K562 (cell line): Measurements from ENCODE around the gene PTGES3L. TPM values are rescaled to one million over a fixed set of nuclear protein-coding genes. Genes with fewer than 3 reads are reported as not detected.

Source experiments
- ATAC-seq: fragments of 200-7000 bp; cut with Tn5 transposase; 3 replicates; pipeline ENCODE4 v1.9.1; 2020; ENCODE audit warnings: moderate library complexity
- BruUV-seq: library from RNA; stranded (reverse); fragments of 400-500 nt; replicated peaks from 2 replicates; lab custom pipeline; 2021; lab: Mats Ljungman, UMichigan
- CTCF ChIA-PET: fragments of 300-600 bp; formaldehyde crosslinking; extraction: SDS; loops from one replicate; lab custom pipeline; 2021; ENCODE audit warnings: low intra/inter-chr PET ratio; lab: Yijun Ruan, JAX
- POLR2A ChIA-PET: fragments of 300-600, 350-650 bp; sonication (Branson Sonifier 250); formaldehyde crosslinking; extraction: SDS; loops from one replicate; lab custom pipeline; 2021; ENCODE audit warnings: antibody characterized with exemption, inconsistent platforms; lab: Yijun Ruan, JAX
- DNase-seq, 4 experiments: peaks; one replicate each; pipeline versions ENCODE4 v3.0.0 to v3.0.0-alpha.2; 2011 to 2018; ENCODE audit warnings: low spot score in 3 of 4, mixed read lengths in 3 of 4; ENCODE audit errors: extremely low read depth in 1 of 4
- FAIRE-seq: peaks from 2 replicates; lab custom pipeline; 2011; peaks lifted over from hg19 to GRCh38; lab: Jason Lieb, UNC
- H2AFZ ChIP-seq: 2 replicates; pipeline ENCODE4 v1.6.0; 2011; ENCODE audit warnings: low read depth, low read length, control low read depth, inconsistent platforms
- H3K27ac ChIP-seq: fragments of 200-600 bp; 3 replicates; pipeline ENCODE4 v1.8.0; 2011; ENCODE audit warnings: low read depth, mild to moderate bottlenecking, control low read depth, inconsistent platforms, low read length, moderate library complexity, mixed read lengths; ENCODE audit errors: extremely low read depth
- H3K27me3 ChIP-seq, 2 experiments: fragments of 300-600 bp in 1 of 2; 2 replicates in 1 of 2; 3 replicates in 1 of 2; pipeline versions ENCODE4 v1.6.0 to v1.8.0; 2011; ENCODE audit warnings: inconsistent platforms in 2 of 2, low read length in 2 of 2, mild to moderate bottlenecking in 1 of 2, mixed read lengths in 1 of 2, moderate library complexity in 1 of 2; ENCODE audit not compliant: control insufficient read depth in 2 of 2, insufficient read depth in 2 of 2
- H3K36me3 ChIP-seq: fragments of 300-600 bp; 3 replicates; pipeline ENCODE4 v1.8.0; 2011; ENCODE audit warnings: mild to moderate bottlenecking, low read length, inconsistent platforms; ENCODE audit not compliant: control insufficient read depth, insufficient read depth
- H3K4me1 ChIP-seq, 2 experiments: fragments of 200-600 bp in 1 of 2; replicated peaks in 1 of 2; 2 replicates in 1 of 2; 3 replicates in 1 of 2; pipeline versions ENCODE4 v1.5.1 to v1.8.0; 2011; ENCODE audit warnings: inconsistent platforms in 2 of 2, low read length in 2 of 2, mild to moderate bottlenecking in 1 of 2, mixed read lengths in 1 of 2, moderate library complexity in 1 of 2; ENCODE audit not compliant: control insufficient read depth in 2 of 2, insufficient read depth in 2 of 2
- H3K4me2 ChIP-seq: 2 replicates; pipeline ENCODE4 v1.6.1; 2011; ENCODE audit warnings: low read length, control low read depth, inconsistent platforms, mixed read lengths; ENCODE audit not compliant: insufficient read depth
- H3K4me3 ChIP-seq: fragments of 200-600 bp; sonication (generic), shearing (Covaris generic); 2 replicates; pipeline ENCODE4 v1.5.1; 2016; ENCODE audit warnings: control low read depth, inconsistent platforms
- H3K79me2 ChIP-seq: fragments of 200-600 bp; 3 replicates; pipeline ENCODE4 v1.8.0; 2011; ENCODE audit warnings: low read length, inconsistent platforms; ENCODE audit not compliant: control insufficient read depth, insufficient read depth
- H3K9ac ChIP-seq, 2 experiments: 2 replicates each; pipeline versions ENCODE4 v1.6.0 to v1.6.1; 2011; ENCODE audit warnings: low read depth in 2 of 2, low read length in 2 of 2, control low read depth in 1 of 2, inconsistent platforms in 1 of 2, mild to moderate bottlenecking in 1 of 2, mixed read lengths in 1 of 2; ENCODE audit not compliant: insufficient read depth in 1 of 2
- H3K9me1 ChIP-seq: one replicate; pipeline ENCODE4 v1.6.0; 2011; ENCODE audit warnings: inconsistent platforms, mild to moderate bottlenecking, low read length, moderate library complexity; ENCODE audit not compliant: control insufficient read depth, insufficient read depth
- H3K9me3 ChIP-seq: replicated peaks from 2 replicates; pipeline ENCODE4 v1.5.1; 2011; ENCODE audit warnings: low read depth, low read length, inconsistent platforms; ENCODE audit not compliant: control insufficient read depth, insufficient read depth
- H4K20me1 ChIP-seq: replicated peaks from 2 replicates; pipeline ENCODE4 v1.6.1; 2011; ENCODE audit warnings: low read length, inconsistent platforms, mixed read lengths; ENCODE audit not compliant: control insufficient read depth, insufficient read depth
- CBX8 ChIP-seq: fragments of 200-600 bp; sonication (generic); IDR thresholded peaks from 2 replicates; pipeline ENCODE4 v1.6.1; 2012; ENCODE audit warnings: borderline replicate concordance, mixed run types, low read depth, mild to moderate bottlenecking, moderate library complexity, mixed read lengths, low read length, control low read depth, inconsistent platforms; ENCODE audit not compliant: poor library complexity, severe bottlenecking; ENCODE audit errors: extremely low read depth
- CHD1 ChIP-seq: fragments of 200-600 bp; sonication (generic); IDR thresholded peaks from one replicate; pipeline ENCODE4 v1.6.1; 2012; ENCODE audit warnings: mild to moderate bottlenecking, moderate library complexity, low read length, inconsistent platforms
- HCFC1 ChIP-seq: IDR thresholded peaks from 2 replicates; pipeline ENCODE4 v1.6.1; 2012; ENCODE audit warnings: low read depth, low read length, improper control_type of control experiment
- HNRNPL ChIP-seq: fragments of 200-400 bp; formaldehyde crosslinking; IDR thresholded peaks from 2 replicates; pipeline ENCODE4 v1.6.1; 2017; ENCODE audit warnings: low read depth, mild to moderate bottlenecking, low read length
- HSF4 ChIP-seq: fragments of 250-450 bp; sonication (Bioruptor Pico); IDR thresholded peaks from 2 replicates; pipeline ENCODE4 v2.1.2; 2022; ENCODE audit warnings: mild to moderate bottlenecking, moderate library complexity, borderline replicate concordance
- JUND ChIP-seq, 2 experiments: IDR thresholded peaks; 2 replicates in 1 of 2; 3 replicates in 1 of 2; pipeline ENCODE4 v1.6.1; 2011; ENCODE audit warnings: borderline replicate concordance in 2 of 2, low read depth in 2 of 2, low read length in 2 of 2, improper control_type of control experiment in 1 of 2, missing biosample characterization in 1 of 2, missing genetic modification characterization in 1 of 2, missing genetic modification reagents in 1 of 2
- MBD1 ChIP-seq: fragments of 250-450 bp; sonication (Bioruptor Pico); IDR thresholded peaks from 2 replicates; pipeline ENCODE4 v1.8.0; 2022; ENCODE audit warnings: inconsistent platforms
- NBN ChIP-seq: fragments of 450-650 bp; IDR thresholded peaks from 2 replicates; pipeline ENCODE4 v1.6.1; 2016; ENCODE audit warnings: low read depth, mild to moderate bottlenecking
- NFYB ChIP-seq: IDR thresholded peaks from 2 replicates; pipeline ENCODE4 v1.6.1; 2011; ENCODE audit warnings: mild to moderate bottlenecking, moderate library complexity; ENCODE audit not compliant: insufficient read length; ENCODE audit errors: extremely low read depth
- POU5F1 ChIP-seq: fragments of 150-350 bp; IDR thresholded peaks from 2 replicates; pipeline ENCODE4 v1.6.1; 2014; ENCODE audit warnings: borderline replicate concordance, low read length, low read depth, mild to moderate bottlenecking; ENCODE audit not compliant: partially characterized antibody
- STAG1 ChIP-seq: sonication (generic); formaldehyde crosslinking; IDR thresholded peaks from 2 replicates; pipeline ENCODE4 v1.5.0; 2020; ENCODE audit warnings: missing genetic modification reagents, borderline replicate concordance
- ZC3H11A ChIP-seq: IDR thresholded peaks from 2 replicates; pipeline ENCODE4 v1.6.1; 2012; ENCODE audit warnings: low read depth, low read length, improper control_type of control experiment
- ZNF140 ChIP-seq: fragments of 250-450 bp; sonication (Bioruptor Pico); IDR thresholded peaks from 2 replicates; pipeline ENCODE4 v1.8.0; 2021; ENCODE audit warnings: moderate library complexity, mild to moderate bottlenecking, inconsistent platforms
- WGBS: fragments of 100-300 bp; shearing (Covaris generic); methylation state at CpG from one replicate; pipeline ENCODE4 v1.1.6; 2016; ENCODE audit warnings: low coverage, mixed read lengths; ENCODE audit not compliant: insufficient coverage; ENCODE audit errors: missing lambda C conversion rate; 5-methylcytosine and 5-hydroxymethylcytosine counted together
- in situ Hi-C: fragments of 300-500 bp; cut with MboI; formaldehyde crosslinking; loops from 4 replicates; pipeline ENCODE4 v1.15.0; 2018; ENCODE audit warnings: inconsistent platforms, mixed read lengths
- intact Hi-C: fragments of 100-400 bp; cut with micrococcal nuclease; formaldehyde crosslinking; loops from 2 replicates; pipeline ENCODE4 v1.14.2; 2022
- polyA plus RNA-seq, 8 experiments: library from polyadenylated mRNA; depleted of rRNA in 4 of 8; stranded (reverse) in 5 of 8; unstranded in 3 of 8; fragments of >200 nt; fragmentation: Nextera tagmentation in 2 of 8; fragmentation: Illumina TruSeq in 1 of 8; extraction: Ambion mirVana in 2 of 8; extraction: Trizol in 1 of 8; gene quantifications; 2 replicates each; pipeline versions ENCODE4 v1.2.1 to v1.2.3, GENCODE V29; 2011 to 2014; ENCODE audit warnings: inconsistent platforms in 1 of 8, missing spikeins in 1 of 8
- total RNA-seq, 7 experiments: library from RNA; depleted of rRNA in 6 of 7; stranded (reverse); fragments of >200 nt in 6 of 7; fragmentation: Illumina TruSeq in 2 of 7; extraction: Trizol in 2 of 7; gene quantifications; 2 replicates each; pipeline versions ENCODE4 v1.2.1 to v1.2.3, GENCODE V29; 2011 to 2021; ENCODE audit warnings: low replicate concordance in 1 of 7

PTGES3L gene
- total and polyA plus RNA-seq, 9 of the 15 experiments (the other 6 are each of a cell fraction or from before 2014, with no cell fraction given), result 6.0 to 16.0 (median 9.6) TPM

- TF ChIP-seq ZC3H11A, result no peak
- TF ChIP-seq CBX8, result no peak
- TF ChIP-seq CHD1, result no peak
- no peak for TF ChIP-seq HNRNPL
- no peak for TF ChIP-seq MBD1
- TF ChIP-seq NBN, result no peak
- TF ChIP-seq STAG1 (CRISPR knock-in tag), result no peak
- TF ChIP-seq HSF4 (CRISPR knock-in tag), result no peak
- TF ChIP-seq ZNF140 (CRISPR knock-in tag), result no peak
- TF ChIP-seq NFYB, result no peak
- no peak for TF ChIP-seq JUND (IDR thresholded peaks at IDR 0.05; ENCODE audit: borderline replicate concordance, low read depth, low read length)
- no peak for TF ChIP-seq JUND (tag; IDR thresholded peaks at IDR 0.05; ENCODE audit: borderline replicate concordance, low read depth, low read length)
- TF ChIP-seq HCFC1, result no peak
- TF ChIP-seq POU5F1, result no peak
- DNase-seq (no peak), ATAC-seq (no peak), FAIRE-seq (no peak)
- in situ Hi-C loops, result no loop called here
- H3K4me2 ChIP-seq, result no peak overlapping the region
- H3K4me1 ChIP-seq, result peaks cover 3 to 43% of the 10 kb centered on the region in 2 experiments
- POLR2A ChIA-PET, result interaction anchor here (0.7 to 1.3 kb wide), 3 partner anchors 10 to 144 kb away, joined by 3 to 4 read pairs (median 3); no protein-coding TSS in a partner anchor
- no peaks in the 10 kb centered on the region for H4K20me1 ChIP-seq
- H3K9me1 ChIP-seq, result no peaks in the 10 kb centered on the region
- no TSS peak for BruUV-seq
- intact Hi-C loops, result no loop called here
- 43% methylated on average over 6 of the region's 9 CpGs for WGBS
- H3K9me3 ChIP-seq, result no peaks in the 10 kb centered on the region
- no peaks in the 10 kb centered on the region for H3K36me3 ChIP-seq
- no peak overlapping the region for H2AFZ ChIP-seq
- no peaks in the 10 kb centered on the region for H3K27me3 ChIP-seq
- no peak overlapping the region for H3K4me3 ChIP-seq
- H3K9ac ChIP-seq, result peak overlapping the region in 1 of 2 experiments; percentile 4; a peak in 1 of 4 replicates
- CTCF ChIA-PET, result no interaction called here
- H3K79me2 ChIP-seq, result no peaks in the 10 kb centered on the region
- no peak overlapping the region for H3K27ac ChIP-seq
Measured at GRCh38 chr17:43027091-43028032, 47.5 kb upstream of the PTGES3L start.
